HG03108 (cell line): ENCODE data around the gene AVP.

Source experiments
- ATAC-seq: cut with Tn5 transposase; IDR thresholded peaks from one replicate; pipeline ENCODE4 v1.9.1; 2021; ENCODE audit warnings: moderate library complexity; ENCODE audit not compliant: unreplicated experiment

The AVP gene

DNA sequence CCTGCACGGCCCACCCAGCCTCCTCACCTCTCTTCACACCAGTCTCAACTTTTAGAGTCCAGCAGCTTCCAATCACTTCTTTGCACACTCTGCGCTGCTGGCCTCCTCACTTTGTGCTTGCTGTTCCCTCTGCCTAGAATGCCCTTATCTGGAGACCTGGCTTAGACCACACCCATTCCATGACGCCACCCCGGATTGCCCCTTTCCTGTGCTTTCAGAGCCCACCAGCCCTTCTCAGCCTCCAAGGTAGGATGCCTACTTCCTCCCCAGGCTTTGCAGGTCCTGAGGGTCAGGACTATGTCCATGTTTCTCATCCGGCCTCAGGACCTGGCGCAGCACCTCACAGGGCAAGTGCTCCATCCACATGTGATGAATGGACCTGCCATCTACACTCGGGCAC lies 27.0 kb upstream of the AVP start:
- ATAC-seq, result no peak

DNA sequence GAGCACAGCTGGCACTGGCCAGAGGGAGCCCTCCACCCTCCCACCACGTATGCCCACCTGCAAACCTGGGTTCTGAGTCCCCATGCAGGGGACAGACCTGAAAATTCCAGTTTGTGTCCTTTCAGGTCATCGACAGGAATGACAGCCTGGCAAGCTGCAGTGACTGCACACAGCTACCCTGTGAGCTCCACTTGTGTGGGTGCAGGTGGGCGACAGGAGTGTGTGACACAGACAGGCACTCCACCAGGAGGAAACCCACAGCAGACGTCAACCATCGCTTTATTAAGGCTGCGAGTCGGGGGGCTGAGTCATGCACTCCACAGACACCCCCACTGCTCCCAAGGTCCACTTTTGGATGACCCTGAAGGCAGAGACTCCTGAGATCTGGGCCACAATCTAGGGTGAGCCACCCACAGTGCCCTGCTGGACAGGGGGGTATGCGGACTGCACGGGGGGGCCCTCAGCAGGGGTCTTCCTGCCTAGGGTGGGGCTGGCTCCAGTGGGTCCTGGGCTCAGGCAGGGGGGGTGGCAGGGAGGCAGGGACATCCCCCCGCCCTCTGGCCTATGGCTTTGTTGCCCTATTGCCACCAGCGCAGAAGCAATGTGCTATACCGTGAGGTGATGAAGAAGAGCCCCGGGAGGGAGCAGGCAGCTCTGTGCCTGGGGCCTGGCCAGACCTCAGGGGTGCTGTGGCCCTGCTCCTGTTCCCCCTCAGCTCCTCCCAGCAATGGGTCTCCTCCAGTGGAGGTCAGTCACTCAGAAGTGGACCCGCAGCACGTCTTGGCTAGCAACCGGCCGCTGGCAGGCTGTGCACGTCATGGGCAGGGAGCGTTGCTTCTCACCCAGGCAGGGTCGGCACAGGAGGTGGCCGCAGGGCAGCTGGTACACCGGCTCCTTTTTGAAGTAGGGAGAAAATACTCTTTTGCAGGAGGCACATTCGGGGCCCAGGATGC lies 25.1 kb upstream of the AVP start:
- ATAC-seq, result no peak

DNA sequence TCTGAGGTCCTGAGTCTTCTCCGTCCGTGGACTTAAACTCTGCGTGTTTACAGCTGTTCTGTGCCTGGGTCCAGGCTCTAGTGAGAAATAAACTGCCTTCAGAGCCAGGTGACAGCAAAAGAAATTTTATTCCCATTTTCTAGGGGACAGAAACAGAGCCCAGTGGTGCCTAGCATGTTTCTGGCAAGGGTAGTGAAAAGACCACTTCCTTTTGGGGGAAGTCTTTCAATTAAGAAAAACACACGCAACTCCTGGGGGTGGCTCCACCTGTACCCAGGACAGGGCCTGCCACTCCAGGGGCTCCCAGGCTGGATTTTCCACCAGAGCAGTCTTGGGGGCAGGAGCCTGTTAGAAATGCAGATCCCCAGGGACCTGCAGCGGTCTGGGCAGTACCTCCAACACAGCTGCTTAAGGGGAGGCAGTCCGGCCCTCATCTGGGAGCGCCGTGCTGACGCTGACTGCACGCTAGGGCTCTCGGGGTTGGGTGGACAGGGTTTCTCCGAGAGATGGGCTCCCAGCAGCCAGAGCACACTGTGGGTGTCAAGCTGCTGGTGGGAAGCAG lies 23.0 kb upstream of the AVP start:
- ATAC-seq, result no peak

DNA sequence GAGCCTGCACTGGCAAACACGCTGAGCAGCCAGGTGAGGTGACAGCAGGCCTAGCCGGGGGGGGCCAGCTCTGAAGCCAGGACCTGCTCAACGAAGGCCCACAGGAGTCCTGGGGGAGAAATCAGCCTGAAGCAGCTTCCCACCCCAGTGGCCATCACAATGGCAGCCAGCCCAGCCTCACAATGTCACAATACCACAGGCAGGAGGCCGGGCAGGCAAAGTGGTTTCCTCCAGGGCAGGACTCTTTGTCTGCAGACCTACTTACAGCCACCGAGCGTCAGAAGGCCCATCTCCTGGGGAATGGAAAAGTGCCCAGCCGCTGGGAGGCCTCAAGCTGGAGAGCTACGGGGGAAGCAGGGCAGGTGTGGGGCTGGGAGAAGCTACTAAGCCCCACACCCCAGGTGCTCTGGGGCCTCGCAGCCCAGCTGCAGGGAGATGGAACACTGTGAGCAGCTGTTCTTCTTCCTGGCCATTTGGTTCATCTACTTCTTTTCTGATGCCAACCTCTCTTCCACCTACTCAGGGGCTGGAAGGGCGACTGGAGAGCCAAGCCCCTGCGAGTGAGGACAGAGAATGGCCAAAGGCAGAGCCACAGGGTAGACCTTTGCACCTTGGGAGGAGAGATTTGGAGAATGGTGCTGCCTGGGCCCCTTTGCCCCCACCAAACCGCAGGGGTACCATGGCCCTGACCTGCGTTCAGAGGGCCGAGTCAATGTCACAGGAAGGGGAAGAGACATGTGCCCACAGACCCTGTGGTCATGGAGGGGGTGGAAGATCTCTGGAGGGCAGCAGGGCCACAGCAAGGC lies 22.3 kb upstream of the AVP start:
- no peak for ATAC-seq

DNA sequence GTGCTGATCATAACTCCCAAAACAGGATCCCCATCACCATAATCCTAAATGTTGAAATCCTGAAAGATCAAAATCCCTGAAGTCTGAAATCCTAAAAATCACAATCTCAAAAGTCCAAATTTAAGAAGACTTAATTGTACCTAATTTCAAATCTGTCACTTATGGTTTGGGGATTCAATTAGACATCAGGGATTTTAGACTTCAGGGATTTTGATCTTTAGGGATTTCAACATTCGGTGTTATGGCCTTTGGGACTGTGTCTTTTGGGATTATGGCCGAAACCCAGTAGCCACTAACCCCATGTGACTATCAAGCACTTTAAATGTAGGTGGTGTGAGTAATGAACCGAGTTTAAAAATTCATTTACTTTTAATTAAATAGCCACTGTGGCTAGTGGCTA lies 21.7 kb upstream of the AVP start:
- no peak for ATAC-seq

GRCh38 chr20:3105256-3106137 lies 21.0 kb upstream of the AVP start:
- ATAC-seq, result no peak

DNA sequence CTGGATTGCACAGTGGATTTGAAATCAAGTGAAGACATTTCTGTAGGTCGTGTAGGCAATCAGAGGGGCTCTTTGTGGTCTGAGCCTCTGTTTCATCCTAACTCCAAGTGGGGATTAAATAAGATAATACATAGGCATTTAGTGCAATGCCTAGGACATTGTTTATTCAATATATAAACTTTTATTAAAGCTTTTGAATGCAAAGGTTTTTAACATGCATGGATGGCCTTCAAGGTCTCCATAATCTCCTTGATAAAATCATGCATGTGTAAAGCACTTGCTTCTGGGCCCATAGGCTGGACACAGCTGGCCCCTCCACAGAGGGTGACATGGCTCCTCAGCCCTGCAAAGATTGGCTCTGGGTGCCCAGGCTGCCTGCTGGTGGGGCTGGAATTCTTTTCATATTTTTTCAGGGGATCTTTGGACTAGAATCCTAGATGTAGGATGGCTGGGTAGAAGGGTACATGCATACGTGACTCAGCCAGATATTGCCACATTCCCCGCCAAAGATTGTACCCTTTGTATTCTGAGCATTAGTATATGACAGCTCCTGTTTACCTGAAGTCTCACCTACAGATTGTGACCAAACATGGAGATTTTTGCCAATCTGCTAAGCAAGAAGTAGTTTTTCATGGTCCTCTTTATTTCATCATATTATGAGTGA lies 19.0 kb upstream of the AVP start:
- no peak for ATAC-seq

DNA sequence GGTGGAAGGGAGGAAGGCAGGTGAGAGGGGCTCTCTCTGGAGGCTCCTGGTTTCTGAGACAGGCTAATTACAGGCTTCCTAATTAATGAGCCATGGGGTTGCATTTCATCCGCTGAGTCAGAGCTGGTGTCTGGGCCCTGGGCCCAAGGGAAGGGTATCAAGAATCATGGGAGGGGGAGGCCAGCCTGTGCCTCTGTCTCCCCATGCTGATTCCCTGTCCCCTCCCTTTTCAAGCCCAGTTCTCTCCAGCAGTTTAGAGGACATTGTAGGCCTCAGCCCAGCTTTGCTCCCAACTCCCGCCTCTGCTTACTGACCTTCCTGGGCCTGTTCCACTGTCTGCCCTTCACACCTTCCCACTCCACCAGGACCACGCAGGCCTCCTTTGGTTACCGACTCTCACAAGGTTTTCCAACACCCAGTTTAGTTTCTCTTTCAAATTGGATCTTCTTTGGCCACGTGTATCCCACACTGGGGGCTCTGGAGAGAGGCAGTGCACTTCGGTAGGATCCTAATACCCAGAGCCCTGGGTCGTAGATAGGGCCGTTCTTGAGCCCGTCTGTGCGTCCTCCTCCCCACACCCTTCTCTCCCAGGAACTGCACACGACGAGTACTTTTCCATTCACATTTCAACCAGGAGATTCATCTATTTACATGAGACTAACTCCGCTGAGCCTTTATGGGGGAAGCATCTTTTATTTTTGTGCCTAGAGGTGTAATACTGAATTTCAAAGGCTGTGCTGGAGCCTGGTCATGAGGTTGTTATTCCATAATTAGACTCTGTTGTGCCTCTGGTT lies 18.2 kb upstream of the AVP start:
- no peak for ATAC-seq

- no peak for ATAC-seq
Measured at GRCh38 chr20:3101737-3102574, 17.4 kb upstream of the AVP start.

- no peak for ATAC-seq
Measured at GRCh38 chr20:3101251-3101650, 16.7 kb upstream of the AVP start.

GRCh38 chr20:3100480-3100879 lies 16.0 kb upstream of the AVP start:
- ATAC-seq, result no peak

DNA sequence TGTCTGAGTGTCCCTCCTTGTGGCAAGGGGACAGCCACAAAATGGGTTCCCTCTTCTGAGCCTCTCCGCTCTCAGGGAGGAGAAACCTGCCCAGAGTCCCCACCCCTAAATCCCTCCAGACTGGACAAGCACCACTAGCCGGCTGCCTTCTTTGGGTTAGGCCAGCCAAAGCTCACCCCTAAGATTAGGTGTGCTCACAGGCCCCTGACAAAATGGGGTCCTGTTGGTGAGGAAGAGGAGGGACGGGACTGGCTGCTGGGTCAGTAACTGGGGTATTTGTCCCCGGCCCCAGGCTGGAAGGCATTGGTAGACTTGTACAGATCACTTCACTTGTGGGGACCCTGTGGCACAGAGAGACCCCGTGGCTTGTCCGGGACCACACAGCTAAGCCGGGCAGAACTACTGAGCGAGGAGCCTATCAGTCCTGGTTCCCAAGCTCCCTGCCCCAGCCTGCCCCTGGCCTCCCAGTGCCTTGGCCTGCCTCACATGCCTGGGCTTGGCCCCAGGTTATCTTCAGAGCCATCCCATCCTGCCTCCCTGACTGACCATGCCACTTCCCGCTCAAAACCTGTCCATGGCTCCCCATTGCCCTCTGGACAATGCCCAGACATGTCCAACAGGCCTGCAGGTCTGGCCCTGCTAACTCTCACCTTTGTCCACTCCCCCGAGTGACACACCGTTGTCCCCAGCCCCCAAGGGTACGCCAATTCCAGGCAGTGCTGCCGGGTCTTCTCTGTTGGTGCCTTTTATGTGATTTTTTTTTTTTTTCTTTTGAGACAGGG lies 10.5 kb upstream of the AVP start:
- no peak for ATAC-seq

GRCh38 chr20:3093861-3094361 lies 9.4 kb upstream of the AVP start:
- ATAC-seq, result no peak

- ATAC-seq, result no peak
Measured at GRCh38 chr20:3092611-3093379, 8.3 kb upstream of the AVP start.

DNA sequence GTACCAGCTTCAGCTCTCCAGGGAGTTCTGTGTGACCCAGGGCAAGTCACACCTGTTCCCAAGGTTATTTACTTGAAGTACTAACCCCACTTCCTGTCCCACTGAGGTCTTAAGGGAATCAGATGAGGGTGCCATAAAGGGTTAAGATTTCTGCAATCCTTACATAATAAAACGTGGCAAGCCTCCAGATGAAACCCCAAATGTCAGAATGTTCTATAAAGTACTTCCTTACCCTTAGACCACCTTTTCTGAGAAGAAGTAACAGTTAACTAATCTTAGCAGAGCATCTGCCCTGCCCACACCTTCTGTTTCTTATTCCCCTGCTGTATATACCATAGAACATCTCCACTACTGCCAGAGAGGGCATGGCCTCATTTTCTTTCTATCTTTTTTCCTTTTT lies 6.0 kb upstream of the AVP start:
- no peak for ATAC-seq

- no peak for ATAC-seq
Measured at GRCh38 chr20:3088031-3088430, 3.5 kb upstream of the AVP start.

GRCh38 chr20:3085571-3086072 lies 1.1 kb upstream of the AVP start:
- ATAC-seq, result no peak
